ENCODE measurements around the gene SLC22A17. TPM values are rescaled to one million over a fixed set of nuclear protein-coding genes. Genes with fewer than 3 reads are reported as not detected.
A peak's percentile ranks its signal among the peaks of the same experiment; 100 is the strongest.
"Not testable (repeated sequence)": the region's sequence is repeated elsewhere in the genome, so short reads cannot be mapped to it uniquely, and the experiment has no call there.

Gene SLC22A17
- total RNA-seq, 2 donors from 2014 or later: 31.4 to 34.6 TPM

GRCh38 chr14:23351681-23352505 is 794 bp downstream of the SLC22A17 start:
- ATAC-seq: peak; percentile 39 to 51
- DNase-seq: no peak
- intact Hi-C loops (cut with DNase I): no loop called here

- intact Hi-C loops (cut with DNase I): no loop called here
- no peak for ATAC-seq
- no peak for DNase-seq
Measured at GRCh38 chr14:23349156-23349845, 3.4 kb downstream of the SLC22A17 start.

GRCh38 chr14:23348297-23348655 is 4.4 kb downstream of the SLC22A17 start:
- DNase-seq: no peak
- intact Hi-C loops (cut with DNase I): no loop called here
- no peak for ATAC-seq

GRCh38 chr14:23347406-23348296 is 5.0 kb downstream of the SLC22A17 start:
- intact Hi-C loops (cut with DNase I): no loop called here
- no peak for ATAC-seq

GRCh38 chr14:23346693-23347405 is 5.8 kb downstream of the SLC22A17 start:
- DNase-seq: no peak
- intact Hi-C loops (cut with DNase I): no loop called here
- ATAC-seq: peak; percentile 7 to 30

More at GRCh38 chr14:23347406-23348296, 5.0 kb downstream of the SLC22A17 start:
- no peak for DNase-seq

GRCh38 chr14:23345987-23346692 is 6.5 kb downstream of the SLC22A17 start:
- intact Hi-C loops (cut with DNase I): no loop called here
- peak; percentile 31 to 60 for ATAC-seq
- no peak for DNase-seq

GRCh38 chr14:23344481-23344880 is 8.2 kb downstream of the SLC22A17 start:
- ATAC-seq (no peak), DNase-seq (no peak)
- intact Hi-C loops (cut with DNase I): no loop called here

- intact Hi-C loops (cut with DNase I): no loop called here
- no peak for DNase-seq
- ATAC-seq: no peak
Measured at GRCh38 chr14:23339506-23340268, 13.0 kb downstream of the SLC22A17 start.

- ATAC-seq (no peak), DNase-seq (no peak)
- intact Hi-C loops (cut with DNase I): no loop called here
Measured at GRCh38 chr14:23335623-23336022, 17.1 kb downstream of the SLC22A17 start.

- DNase-seq: peak; percentile 72
- peak; percentile 64 to 68 for ATAC-seq
- intact Hi-C loops (cut with DNase I): loop anchor here (2.0 to 10.0 kb wide), 4 partner anchors 34 to 237 kb away; partner anchors contain the start of gene AP1G2 (in 1 of the 2)
Measured at GRCh38 chr14:23327947-23328744, 24.5 kb downstream of the SLC22A17 start.

- ATAC-seq (no peak), DNase-seq (no peak)
- intact Hi-C loops (cut with DNase I): loop anchor here (5.0 to 10.0 kb wide), 3 partner anchors 36 to 238 kb away; partner anchors contain the start of gene AP1G2 (in 1 of the 2)
Measured at GRCh38 chr14:23326491-23327332, 26.0 kb downstream of the SLC22A17 start.

GRCh38 chr14:23325746-23326145 is 26.9 kb downstream of the SLC22A17 start:
- not testable (repeated sequence) for ATAC-seq, DNase-seq
- intact Hi-C loops (cut with DNase I): loop anchor here (5.0 to 10.0 kb wide), 3 partner anchors 37 to 239 kb away; partner anchors contain the start of gene AP1G2 (in 1 of the 2)

GRCh38 chr14:23324993-23325392 is 27.7 kb downstream of the SLC22A17 start:
- ATAC-seq: no peak
- no peak for DNase-seq
- intact Hi-C loops (cut with DNase I): loop anchor here (5.0 to 10.0 kb wide), 4 partner anchors 37 to 240 kb away; partner anchors contain the start of genes AP1G2 (in 1 of the 2) and NGDN (in 1 of the 2)

GRCh38 chr14:23324455-23324846 is 28.2 kb downstream of the SLC22A17 start:
- DNase-seq (no peak), ATAC-seq (no peak)
- intact Hi-C loops (cut with DNase I): loop anchor here (5.0 to 10.0 kb wide), 3 partner anchors 130 to 240 kb away; partner anchors contain the start of genes AP1G2 (in 1 of the 2) and NGDN (in 1 of the 2)

GRCh38 chr14:23323838-23324454 is 28.7 kb downstream of the SLC22A17 start:
- no peak for ATAC-seq
- intact Hi-C loops (cut with DNase I): loop anchor here (5.0 to 10.0 kb wide), 3 partner anchors 131 to 241 kb away; partner anchors contain the start of genes AP1G2 (in 1 of the 2) and NGDN (in 1 of the 2)
- no peak for DNase-seq
